HG02763 (cell line): ENCODE data around the gene KIN.
"Not testable (repeated sequence)": the region's sequence is repeated elsewhere in the genome, so short reads cannot be mapped to it uniquely, and the experiment has no call there.

Experiments used
- ATAC-seq: cut with Tn5 transposase; IDR thresholded peaks from one replicate; pipeline ENCODE4 v1.9.1; 2021; ENCODE audit warnings: mild to moderate bottlenecking, moderate library complexity; ENCODE audit not compliant: unreplicated experiment

The KIN gene

GRCh38 chr10:7738536-7739407 is 49.0 kb downstream of the KIN start:
- ATAC-seq, result no peak

- no peak for ATAC-seq
Observed at GRCh38 chr10:7734821-7735220, 53.0 kb downstream of the KIN start.

GRCh38 chr10:7722927-7723529 is 64.8 kb downstream of the KIN start:
- ATAC-seq, result no peak

GRCh38 chr10:7720478-7720877 is 67.3 kb downstream of the KIN start:
- ATAC-seq, result no peak

GRCh38 chr10:7718685-7719084 is 69.1 kb downstream of the KIN start:
- ATAC-seq, result no peak

- no peak for ATAC-seq
Observed at GRCh38 chr10:7717767-7718166, 70.0 kb downstream of the KIN start.

GRCh38 chr10:7715515-7715914 is 72.3 kb downstream of the KIN start:
- ATAC-seq, result no peak

- not testable (repeated sequence) for ATAC-seq
Observed at GRCh38 chr10:7711075-7711474, 76.7 kb downstream of the KIN start.

- no peak for ATAC-seq
Observed at GRCh38 chr10:7710446-7710845, 77.3 kb downstream of the KIN start.

- ATAC-seq, result no peak
Observed at GRCh38 chr10:7708832-7709231, 79.0 kb downstream of the KIN start.

GRCh38 chr10:7707858-7708622 is 79.8 kb downstream of the KIN start:
- no peak for ATAC-seq

- no peak for ATAC-seq
Observed at GRCh38 chr10:7707102-7707501, 80.7 kb downstream of the KIN start.

GRCh38 chr10:7706534-7707073 is 81.2 kb downstream of the KIN start:
- ATAC-seq, result no peak

- ATAC-seq, result no peak
Observed at GRCh38 chr10:7705341-7705740, 82.5 kb downstream of the KIN start.

- no peak for ATAC-seq
Observed at GRCh38 chr10:7704071-7705016, 83.4 kb downstream of the KIN start.

- no peak for ATAC-seq
Observed at GRCh38 chr10:7703140-7703539, 84.7 kb downstream of the KIN start, which contains the start of gene ITIH2. Gene ITIH2, plus strand, starts transcription at chr10:7703316. Its CDS starts 119 bp downstream, at chr10:7703435.

- ATAC-seq, result no peak
Observed at GRCh38 chr10:7702288-7702812, 85.4 kb downstream of the KIN start.

GRCh38 chr10:7701158-7701742 is 86.5 kb downstream of the KIN start:
- no peak for ATAC-seq
